ENCODE data around the gene RTP3. TPM values are rescaled to one million over a fixed set of nuclear protein-coding genes. Genes with fewer than 3 reads are reported as not detected.
A peak's percentile ranks its signal among the peaks of the same experiment; 100 is the strongest.

RTP3 gene
- total and polyA plus RNA-seq, 2 of the 4 experiments (the other 2 are of a cell fraction), result 0.18 to 0.26 TPM

DNA sequence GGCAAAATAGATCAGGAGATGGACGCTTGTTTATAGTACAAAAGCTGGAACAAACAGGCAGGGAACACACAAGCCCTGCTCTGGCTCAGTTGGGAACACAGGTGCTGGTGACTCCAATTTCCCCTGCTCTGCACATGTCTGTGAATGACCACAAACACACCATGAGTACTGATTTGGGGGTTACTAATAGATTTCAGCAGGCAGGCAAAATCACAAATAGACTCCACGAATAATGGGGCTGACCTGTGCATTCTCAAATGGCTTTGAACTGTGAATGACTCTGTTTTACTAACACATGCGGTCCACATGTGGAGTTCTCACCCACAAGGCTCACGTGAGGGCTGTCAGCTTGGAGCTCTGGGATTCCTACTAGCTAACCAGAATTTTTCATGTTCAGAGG lies 3.9 kb downstream of the RTP3 start:
- CTCF ChIA-PET, result interaction anchor here (1.3 to 2.3 kb wide), 3 partner anchors 12 to 128 kb away, joined by 4 to 6 read pairs (median 6); no protein-coding TSS in a partner anchor

More for the DNA sequence above, 3.9 kb downstream of the RTP3 start:
- POLR2A ChIA-PET (ENCODE audit: unreplicated experiment), result no interaction called here
- H3K9me1 ChIP-seq (ENCODE audit: insufficient read depth, low read length), result peaks cover 42% of the 10 kb centered on the region
- H3K79me1 ChIP-seq (ENCODE audit: low read depth in 1 of 2, low read length in 2 of 2), result peaks cover 0 to 5% of the 10 kb centered on the region in 2 experiments; a peak in 1 of 4 replicates
- peak overlapping the region; percentile 61 for H3K14ac ChIP-seq (replicated peaks; ENCODE audit: low read depth, low read length)
- peak overlapping the region; percentile 39; the same call in 1 of the 2 replicates for H3K9ac ChIP-seq (ENCODE audit: low read depth, low read length)
- H2BK15ac ChIP-seq (ENCODE audit: low read depth, low read length), result peak overlapping the region; percentile 96
- peak overlapping the region; percentile 83; the same call in 1 of the 2 replicates for H3K23ac ChIP-seq (ENCODE audit: low read depth, low read length)
- peak overlapping the region; percentile 99 for H2BK5ac ChIP-seq (ENCODE audit: low read depth, low read length, poor library complexity, severe bottlenecking)
- H3K4ac ChIP-seq (ENCODE audit: low read depth, low read length), result peak overlapping the region; percentile 100
- no TSS peak for BruUV-seq (replicated peaks)
- peaks cover 40% of the 10 kb centered on the region for H3K4me1 ChIP-seq (ENCODE audit: control insufficient read depth, insufficient read depth, low read length)
- peak overlapping the region; percentile 80 for H4K5ac ChIP-seq (ENCODE audit: low read depth, low read length)
- peak overlapping the region; percentile 88 for H2AK5ac ChIP-seq (ENCODE audit: low read depth, low read length)
- no peaks in the 10 kb centered on the region for H3K27me3 ChIP-seq (ENCODE audit: control insufficient read depth, insufficient read depth, low read length)
- in situ Hi-C loops (cut with MboI; ENCODE audit: low sequenced_read_pairs), result no loop called here
- no peak overlapping the region for H2AFZ ChIP-seq (replicated peaks; ENCODE audit: low read length, poor library complexity)
- intact Hi-C loops (cut with micrococcal nuclease), result no loop called here
- H3K18ac ChIP-seq (ENCODE audit: low read depth, low read length), result peak overlapping the region; percentile 92
- peak overlapping the region; percentile 100 for H2BK120ac ChIP-seq (ENCODE audit: low read depth, low read length)
- no peaks in the 10 kb centered on the region for H3K36me3 ChIP-seq (ENCODE audit: control insufficient read depth, insufficient read depth, low read length)
- H4K8ac ChIP-seq (ENCODE audit: low read depth in 2 of 2, low read length in 2 of 2), result peak overlapping the region; percentile 74 to 84
- no peak overlapping the region for H3K56ac ChIP-seq (ENCODE audit: extremely low read depth, insufficient read depth, low read length)
- H3K4me2 ChIP-seq (ENCODE audit: low read depth, low read length), result no peak overlapping the region
- TF ChIP-seq CEBPB (IDR thresholded peaks at IDR 0.05; ENCODE audit: low read depth, low read length) (no peak), MAFK (IDR thresholded peaks at IDR 0.05; ENCODE audit: low read depth, low read length) (no peak), CHD1 (IDR thresholded peaks at IDR 0.05; ENCODE audit: low read depth, low read length) (no peak), NFE2L2 (IDR thresholded peaks at IDR 0.05; ENCODE audit: low read depth, low read length) (no peak), CTCF (conservative IDR thresholded peaks at IDR 0.05; ENCODE audit: low read depth, low read length) (no peak), ELK1 (IDR thresholded peaks at IDR 0.05; ENCODE audit: borderline replicate concordance, low read depth, low read length) (no peak)
- H3K4me3 ChIP-seq (ENCODE audit: insufficient read depth, low read depth, low read length), result no peak overlapping the region
- no CpG with 5 or more reads among the region's 4 CpGs for WGBS, 2 experiments (ENCODE audit: extremely low coverage in 2 of 2, insufficient read length in 1 of 2)
- H4K20me1 ChIP-seq (ENCODE audit: insufficient read depth, low read length), result no peaks in the 10 kb centered on the region
- peak overlapping the region; percentile 100 for H2BK20ac ChIP-seq (ENCODE audit: low read depth, low read length)
- dilution Hi-C loops (cut with HindIII; ENCODE audit: low sequenced_read_pairs, unreplicated experiment), result no loop called here
- H2AK9ac ChIP-seq (replicated peaks; ENCODE audit: low read depth, low read length, poor library complexity), result no peak overlapping the region
- H3K9me3 ChIP-seq (ENCODE audit: control insufficient read depth, insufficient read depth, low read length), result no peaks in the 10 kb centered on the region
- peak overlapping the region; percentile 90 for H4K91ac ChIP-seq (ENCODE audit: insufficient read depth, low read depth, low read length)
- no peak for ATAC-seq (ENCODE audit: low read depth)
- peak; percentile 30 for DNase-seq
- H3K27ac ChIP-seq (ENCODE audit: insufficient read depth, low read length), result peak overlapping the region; percentile 27

All from IMR-90 (cell line).